G401 (cell line): ENCODE measurements around the gene PPP1R37. TPM values are rescaled to one million over a fixed set of nuclear protein-coding genes. Genes with fewer than 3 reads are reported as not detected.

Source experiments
- DNase-seq: peaks from one replicate; pipeline ENCODE4 v3.0.0-alpha.2; 2015; ENCODE audit warnings: low spot score
- in situ Hi-C: cut with HindIII; loops from 2 replicates; pipeline ENCODE4 v1.10.0; 2016; ENCODE audit warnings: low sequenced_read_pairs, mixed read lengths
- total RNA-seq: library from RNA; depleted of rRNA; stranded (reverse); fragments of >200 nt; shearing (Covaris generic); gene quantifications from 2 replicates; pipeline ENCODE4 v1.2.3, GENCODE V29; 2014

PPP1R37 gene
- total RNA-seq, 1 experiment from 2014 or later, result 42.6 TPM

DNA sequence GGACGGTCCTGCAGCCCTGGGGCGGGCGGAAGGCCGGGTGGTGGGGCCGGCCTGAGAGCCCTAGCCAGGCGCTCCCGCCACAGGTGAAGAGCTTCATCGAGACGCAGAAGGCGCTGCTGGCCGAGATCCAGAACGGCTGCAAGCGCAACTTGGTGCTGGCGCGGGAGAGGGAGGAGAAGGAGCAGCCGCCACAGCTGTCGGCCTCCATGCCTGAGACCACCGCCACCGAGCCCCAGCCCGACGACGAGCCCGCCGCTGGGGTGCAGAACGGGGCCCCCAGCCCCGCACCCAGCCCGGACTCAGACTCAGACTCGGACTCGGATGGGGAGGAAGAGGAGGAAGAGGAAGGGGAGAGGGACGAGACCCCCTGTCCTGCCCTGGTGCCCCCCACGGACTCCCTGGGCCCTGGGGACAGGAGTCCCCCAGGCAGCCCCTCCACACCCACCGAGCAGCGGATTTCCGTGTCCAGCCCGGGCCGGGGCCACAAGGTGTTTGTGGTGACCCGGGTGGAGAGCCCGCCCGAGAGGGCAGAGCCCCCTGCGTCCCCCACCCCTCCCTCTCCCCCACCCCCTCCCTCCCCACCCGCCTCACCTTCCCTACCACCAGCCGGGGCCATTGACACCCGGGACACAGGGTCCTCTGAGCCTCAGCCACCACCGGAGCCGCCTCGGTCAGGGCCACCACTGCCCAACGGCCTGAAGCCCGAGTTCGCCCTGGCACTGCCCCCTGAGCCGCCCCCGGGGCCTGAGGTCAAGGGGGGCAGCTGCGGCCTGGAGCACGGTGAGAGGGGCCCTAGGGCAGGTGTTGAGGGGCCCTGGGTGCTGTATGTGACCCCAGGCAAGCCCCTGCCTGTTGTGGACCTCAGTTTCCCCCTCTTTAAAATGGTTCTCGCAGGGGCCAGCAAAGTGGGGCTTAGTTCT lies 52.6 kb downstream of the PPP1R37 start:
- no peak for DNase-seq
- in situ Hi-C loops, result no loop called here

DNA sequence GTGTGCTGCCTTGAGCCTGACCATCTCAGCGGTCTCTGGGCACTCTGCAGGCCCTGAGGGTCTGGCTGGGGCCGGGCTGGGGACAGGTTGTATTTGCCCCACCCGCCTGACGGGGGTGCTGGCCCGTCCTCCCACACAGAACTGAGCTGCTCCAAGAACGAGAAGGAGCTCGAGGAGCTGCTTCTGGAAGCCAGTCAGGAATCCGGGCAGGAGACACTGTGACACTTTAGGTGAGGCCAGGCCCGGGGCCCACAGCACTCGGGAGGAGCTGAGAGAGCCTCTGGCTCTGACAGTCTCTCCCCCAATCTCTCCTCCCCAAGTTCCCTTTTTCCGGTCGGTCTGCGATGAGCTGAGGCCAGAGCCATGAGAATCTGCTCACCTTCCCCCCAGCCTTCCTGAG lies 53.3 kb downstream of the PPP1R37 start:
- in situ Hi-C loops, result no loop called here
- no peak for DNase-seq

DNA sequence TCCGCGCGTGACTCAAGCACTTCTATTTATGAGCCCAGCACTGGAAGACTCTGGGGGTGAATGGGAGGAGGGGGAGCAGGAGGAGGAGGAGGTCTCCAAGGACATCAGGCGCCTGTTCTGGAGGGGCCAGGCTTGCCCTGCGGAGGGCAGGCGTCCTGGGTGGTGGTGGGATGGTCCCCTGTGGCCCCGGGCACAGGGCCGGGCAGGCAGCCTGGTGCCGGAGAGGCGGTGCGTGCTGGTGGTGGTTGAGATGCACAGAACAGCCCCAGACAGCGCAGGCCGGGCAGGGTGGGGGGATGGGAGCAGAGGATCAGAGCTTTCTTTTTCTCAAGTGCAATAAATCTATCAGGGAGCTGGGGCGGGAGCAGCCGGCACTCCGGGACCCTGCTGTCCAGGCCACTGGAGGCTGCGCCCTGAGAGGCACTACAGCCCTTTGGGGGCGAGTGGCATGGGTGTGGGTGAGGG lies 53.8 kb downstream of the PPP1R37 start:
- no peak for DNase-seq
- in situ Hi-C loops, result no loop called here

DNA sequence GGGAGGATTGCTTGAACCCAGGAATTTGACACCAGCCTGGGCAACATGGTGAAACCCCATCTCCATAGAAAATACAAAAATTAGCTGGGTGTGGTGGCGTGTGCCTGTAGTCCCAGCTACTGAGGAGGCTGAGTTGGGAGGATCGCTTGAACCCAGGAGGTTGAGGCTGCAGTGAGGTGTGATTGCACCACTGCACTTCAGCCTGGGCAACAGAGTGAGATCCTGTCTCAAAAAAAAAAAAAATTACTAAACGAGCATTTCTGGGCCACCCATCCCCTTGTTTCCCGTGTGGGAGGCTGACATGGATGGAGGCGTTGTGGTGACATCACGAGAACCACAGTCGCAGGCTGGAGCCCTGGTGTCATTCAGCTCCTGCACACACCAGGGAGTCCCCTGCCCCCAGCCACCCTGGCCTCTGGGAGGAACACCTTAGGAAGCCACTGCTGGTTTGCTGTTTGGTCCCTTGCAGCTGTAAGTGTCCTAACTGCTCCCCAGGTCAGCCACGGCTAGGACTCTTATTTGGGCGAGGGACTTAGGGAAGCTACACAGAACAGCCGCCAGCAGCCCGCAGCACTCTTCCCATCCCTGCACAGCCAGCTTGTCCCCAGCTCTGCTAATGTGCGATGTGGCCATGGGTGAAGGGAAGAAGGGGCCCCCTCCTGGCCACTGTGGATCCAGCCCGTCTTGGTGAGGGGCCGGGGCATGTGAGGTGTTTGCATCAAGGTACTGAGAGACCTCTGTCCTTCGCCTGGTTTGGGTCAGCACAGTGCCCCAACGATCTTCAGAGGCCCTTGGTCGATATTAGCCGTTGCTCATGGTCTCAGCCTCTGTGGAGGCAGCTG lies 55.1 kb downstream of the PPP1R37 start:
- no peak for DNase-seq
- in situ Hi-C loops, result no loop called here

DNA sequence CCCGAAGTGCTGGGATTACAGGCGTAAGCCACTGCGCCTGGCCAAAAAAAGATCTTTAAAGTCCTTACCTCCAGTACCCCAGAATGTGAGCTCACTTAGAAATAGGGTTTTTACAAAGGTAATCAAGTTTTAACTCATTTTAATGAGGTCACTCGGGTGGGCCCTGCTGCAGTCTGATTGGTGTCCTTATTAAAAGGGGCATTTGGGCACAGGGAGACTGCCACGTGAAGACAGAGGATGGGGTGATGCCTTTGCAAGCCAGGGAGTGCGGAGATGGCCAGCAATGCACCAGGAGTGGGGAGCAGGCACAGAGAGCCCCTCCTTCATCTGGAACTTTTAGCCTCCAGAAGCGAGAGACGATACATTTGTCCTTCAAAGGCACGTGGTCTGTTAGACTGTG lies 56.1 kb downstream of the PPP1R37 start:
- no peak for DNase-seq
- in situ Hi-C loops, result no loop called here

DNA sequence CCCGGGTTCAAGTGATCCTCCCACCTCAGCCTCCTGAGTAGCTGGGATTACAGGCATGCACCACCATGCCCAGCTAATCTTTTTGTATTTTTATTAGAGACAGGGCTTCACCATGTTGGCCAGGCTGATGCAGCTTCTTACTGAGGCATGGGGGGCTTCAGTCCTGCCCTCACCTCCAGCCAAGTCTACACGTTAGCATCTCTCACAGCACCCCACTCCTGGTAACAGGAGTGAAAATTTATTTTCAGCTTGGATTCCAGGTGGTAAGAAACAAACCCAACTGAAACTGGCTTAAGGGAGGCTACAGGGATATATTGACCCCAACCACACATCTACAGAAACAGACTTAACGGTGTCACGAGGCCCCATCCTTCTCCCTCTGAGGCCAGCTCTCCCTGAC lies 57.2 kb downstream of the PPP1R37 start:
- no peak for DNase-seq
- in situ Hi-C loops, result no loop called here

DNA sequence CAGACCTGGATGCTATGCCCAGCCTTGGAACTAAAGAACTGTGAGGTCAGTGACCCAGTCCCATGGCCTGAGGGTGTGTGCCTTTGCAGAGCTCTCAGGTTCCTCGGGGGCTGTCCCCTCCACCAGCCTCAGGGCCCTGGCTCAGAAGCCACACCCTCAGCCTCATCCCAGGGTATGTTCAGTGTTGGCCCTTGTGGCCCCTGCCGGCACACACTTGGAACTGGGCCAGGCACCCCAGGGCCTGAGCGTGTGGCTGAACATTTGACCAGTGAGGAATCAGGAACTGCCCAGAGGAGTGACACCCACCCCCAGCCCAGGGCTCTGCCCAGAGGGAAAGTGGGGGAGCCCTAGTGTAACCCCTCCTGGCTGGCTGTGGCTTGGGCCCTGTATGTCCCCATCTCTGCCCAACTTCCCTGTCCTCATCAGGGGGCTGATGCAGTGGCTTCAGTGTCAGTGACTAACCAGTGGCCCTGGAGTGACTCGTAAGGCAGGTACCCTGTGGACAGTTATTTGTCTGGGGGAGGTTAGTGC lies 57.8 kb downstream of the PPP1R37 start:
- DNase-seq, result no peak

DNA sequence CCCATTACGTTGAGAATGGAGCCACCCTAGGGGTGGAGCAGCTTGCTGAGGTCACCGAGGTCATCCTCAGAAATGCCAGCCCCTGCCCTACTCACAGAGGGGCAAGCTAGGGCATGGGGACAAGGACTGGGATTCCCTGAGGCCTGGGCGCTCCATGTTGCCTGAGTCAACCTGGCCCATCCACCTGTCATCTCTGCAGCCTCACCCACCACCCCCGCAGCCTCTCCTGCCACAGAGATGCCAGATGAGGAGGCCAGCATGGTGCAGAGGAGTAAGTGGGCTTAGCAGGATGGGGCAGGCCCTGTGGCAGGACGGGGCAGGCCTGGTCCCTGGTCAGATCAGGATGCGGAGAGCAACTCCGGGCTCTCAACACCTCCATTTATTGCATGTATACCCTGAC lies 58.3 kb downstream of the PPP1R37 start:
- no peak for DNase-seq
- in situ Hi-C loops, result no loop called here

More for the DNA sequence above, 57.8 kb downstream of the PPP1R37 start:
- in situ Hi-C loops, result no loop called here

DNA sequence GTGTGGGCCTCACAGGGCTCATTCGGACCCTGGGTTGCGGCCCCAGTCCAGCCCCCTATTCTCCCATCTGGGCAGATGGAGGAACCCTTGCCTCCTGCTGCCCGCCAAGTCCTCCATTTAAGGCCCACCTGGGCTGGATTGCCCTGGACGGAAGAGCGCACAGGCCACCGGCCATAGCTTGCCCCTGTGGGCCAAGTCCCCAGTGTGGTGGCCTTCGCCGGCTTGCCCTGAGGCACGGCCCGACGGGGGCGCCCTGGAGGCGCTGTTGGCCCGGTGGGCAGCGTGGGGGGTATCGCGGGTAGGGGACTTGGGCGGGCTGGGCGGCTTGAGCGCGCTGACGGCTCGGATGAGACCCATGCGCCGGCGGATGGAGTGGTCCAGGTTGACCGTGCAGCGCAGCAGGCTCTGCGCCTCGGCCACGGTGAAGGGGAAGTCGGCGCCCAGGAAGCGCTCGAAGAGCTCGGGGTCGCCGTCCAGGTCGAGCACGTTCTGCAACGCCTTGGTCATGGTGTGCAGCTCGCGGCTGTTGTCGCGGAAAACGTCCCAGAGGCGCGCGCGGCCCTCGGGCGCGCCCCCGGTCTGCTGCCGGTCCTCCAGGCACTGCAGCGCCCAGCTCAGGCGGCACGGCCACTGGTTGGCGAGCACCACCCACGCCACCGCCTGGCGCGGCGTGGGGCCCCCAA lies 59.0 kb downstream of the PPP1R37 start:
- in situ Hi-C loops, result no loop called here
- DNase-seq, result no peak

DNA sequence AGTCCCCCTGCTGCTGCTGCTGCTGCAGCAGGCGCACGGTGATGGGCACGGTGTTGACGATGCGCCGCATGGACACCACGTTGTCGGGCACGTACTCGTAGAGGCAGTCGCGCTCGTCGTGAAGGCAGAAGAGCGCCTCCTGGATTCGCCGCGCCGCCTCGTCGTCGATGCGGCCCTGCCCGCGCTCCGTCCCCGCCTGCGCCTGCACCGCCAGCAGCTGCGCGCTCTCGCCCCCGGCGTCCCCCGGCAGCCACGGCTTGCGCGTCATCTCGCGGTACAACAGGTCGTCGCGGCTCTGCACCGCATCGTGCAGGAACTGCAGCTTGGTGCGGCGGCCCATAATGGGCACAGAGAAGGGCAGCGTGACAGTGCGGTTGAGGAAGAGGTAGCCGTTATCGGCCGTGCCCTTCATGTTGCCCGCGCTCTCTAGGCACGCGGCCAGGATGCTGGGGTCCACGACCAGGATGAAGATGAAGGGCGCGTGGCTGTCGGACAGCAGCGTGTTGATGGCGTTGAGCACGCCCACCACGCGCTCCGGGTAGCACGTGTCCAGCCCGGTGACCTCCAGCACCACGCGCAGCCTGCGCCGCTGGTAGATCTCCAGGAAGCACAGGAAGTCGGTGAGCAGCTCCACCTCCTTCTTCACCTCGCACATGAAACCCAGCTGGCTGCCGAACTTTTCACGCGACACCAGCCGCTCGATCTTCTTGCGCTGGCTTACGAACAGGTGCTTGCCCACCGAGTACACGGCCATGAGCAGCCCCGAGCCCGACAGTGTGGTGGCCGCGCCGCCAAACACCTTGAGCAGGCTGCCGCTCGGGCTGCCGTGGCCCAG lies 59.7 kb downstream of the PPP1R37 start:
- in situ Hi-C loops, result no loop called here
- peak; percentile 28 for DNase-seq

DNA sequence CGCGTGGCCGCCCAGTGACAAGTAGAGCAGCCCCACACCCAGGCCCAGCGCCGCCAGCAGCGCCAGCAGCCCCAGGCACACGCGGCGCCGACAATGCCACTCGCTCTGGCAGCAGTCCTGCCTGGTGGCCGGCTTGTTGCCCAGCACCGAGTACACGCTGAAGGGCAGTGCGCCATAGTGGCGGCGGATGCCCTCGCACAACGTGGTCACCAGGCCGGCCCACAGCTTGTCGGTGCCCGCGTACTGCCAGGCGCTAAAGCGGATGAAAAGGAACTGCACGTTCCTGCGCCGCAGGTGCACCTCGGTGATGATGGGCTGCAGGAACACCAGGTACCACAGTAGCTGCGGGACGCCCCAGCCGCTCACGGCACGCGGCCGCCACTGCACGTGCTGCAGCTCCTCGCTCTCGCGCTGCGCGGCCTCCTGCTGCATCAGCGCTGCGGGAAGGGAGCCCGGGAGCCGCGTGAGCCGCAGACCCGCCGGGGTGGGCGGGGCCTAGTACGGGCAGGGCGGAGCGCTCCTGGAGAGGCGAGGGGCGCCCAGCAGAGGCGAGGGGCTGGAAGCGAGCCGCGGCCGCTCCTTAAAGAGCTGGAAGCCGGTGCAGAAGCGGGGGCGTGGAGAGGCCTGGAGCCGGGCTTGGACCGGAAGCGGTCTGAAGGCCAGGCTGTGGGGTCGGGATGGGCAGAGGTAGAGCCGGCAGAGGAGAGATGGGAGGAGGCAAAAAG lies 60.5 kb downstream of the PPP1R37 start:
- in situ Hi-C loops, result no loop called here
- DNase-seq, result peak; percentile 45

DNA sequence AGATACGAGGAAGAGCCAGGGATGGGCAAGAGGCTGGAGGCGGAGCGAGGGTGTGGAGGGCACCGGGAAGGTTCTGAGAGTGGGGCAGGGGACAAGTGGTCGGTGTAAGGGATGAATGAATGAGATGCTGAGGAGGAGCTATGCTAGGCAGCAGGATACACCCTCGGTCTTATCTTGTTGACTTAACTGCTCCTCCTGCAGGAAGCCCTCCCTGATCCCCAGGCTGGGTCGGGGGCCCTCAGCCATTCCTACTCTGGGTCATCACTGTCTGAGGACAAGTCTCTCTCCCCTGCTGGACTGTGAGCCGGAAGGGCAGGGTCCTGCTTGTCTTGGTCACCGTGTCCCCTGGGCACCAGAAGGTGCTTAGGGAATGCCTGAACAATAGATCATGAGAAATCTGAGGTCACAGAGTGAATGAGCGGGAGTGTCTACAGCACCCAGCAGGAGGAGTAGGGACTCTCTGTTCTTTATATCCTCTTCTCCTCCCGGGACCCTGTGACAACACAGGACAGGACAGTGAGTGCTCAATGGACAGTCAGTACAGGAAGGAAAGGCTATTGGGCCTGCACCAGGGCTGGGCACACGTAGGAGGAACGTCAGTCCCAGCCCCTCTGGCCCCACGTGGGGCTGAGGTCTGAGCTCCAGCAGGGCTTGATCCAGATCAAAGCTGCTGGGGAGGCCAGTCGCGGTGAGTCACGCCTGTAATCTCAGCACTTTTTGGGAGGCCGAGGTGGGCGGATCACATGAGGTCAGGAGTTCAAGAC lies 61.3 kb downstream of the PPP1R37 start:
- in situ Hi-C loops, result no loop called here
- DNase-seq, result no peak

DNA sequence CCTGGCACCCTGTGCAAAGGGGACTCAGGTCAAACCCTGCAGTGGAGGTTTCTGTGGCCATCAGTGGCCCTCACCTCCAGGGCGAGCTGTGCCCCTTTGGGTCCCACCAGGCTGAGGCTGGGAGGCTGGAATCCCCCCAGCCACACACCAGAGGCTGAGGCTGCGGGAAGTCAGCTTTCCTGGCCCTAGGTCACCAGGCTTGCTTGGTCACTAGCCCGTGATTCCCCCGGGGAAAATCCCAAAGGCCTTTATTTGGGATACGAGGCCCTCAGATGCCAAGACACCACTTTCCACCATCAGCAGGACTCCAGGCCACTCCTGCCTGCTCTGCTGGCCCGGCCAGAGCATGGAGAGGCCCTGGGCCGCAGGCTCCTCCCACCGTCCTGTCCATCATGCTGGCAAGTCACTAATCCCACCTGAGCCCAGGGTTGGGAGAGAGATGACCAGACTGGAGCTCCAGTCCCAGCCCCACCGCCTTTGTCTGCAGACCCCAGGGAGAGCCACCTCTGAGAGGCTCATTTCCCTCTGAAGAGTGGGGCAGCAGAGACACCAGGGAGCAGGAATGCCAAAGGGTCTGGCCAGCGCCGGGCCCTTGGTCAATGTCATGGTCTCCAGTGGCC lies 63.1 kb downstream of the PPP1R37 start:
- no peak for DNase-seq
- in situ Hi-C loops, result no loop called here

DNA sequence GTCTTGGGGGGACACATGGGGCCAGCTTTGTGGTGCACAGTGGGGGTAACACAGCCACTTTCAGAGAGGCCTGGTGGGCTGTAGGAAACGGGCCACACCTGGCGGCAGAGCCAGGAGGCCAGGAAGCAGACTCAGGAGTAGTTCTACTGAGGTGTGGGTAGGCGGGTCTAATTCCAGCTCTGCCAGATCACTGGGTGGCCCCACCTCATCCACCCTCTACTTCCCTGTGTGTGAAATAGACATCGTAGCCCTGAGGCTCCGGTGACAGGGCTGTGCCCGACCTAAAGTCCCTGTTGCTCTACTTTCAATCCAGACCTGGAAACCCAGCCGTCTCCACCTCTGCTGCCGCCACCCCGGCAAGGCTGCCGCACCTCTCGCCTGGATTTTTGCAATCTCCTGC lies 63.8 kb downstream of the PPP1R37 start:
- in situ Hi-C loops, result no loop called here
- DNase-seq, result no peak

DNA sequence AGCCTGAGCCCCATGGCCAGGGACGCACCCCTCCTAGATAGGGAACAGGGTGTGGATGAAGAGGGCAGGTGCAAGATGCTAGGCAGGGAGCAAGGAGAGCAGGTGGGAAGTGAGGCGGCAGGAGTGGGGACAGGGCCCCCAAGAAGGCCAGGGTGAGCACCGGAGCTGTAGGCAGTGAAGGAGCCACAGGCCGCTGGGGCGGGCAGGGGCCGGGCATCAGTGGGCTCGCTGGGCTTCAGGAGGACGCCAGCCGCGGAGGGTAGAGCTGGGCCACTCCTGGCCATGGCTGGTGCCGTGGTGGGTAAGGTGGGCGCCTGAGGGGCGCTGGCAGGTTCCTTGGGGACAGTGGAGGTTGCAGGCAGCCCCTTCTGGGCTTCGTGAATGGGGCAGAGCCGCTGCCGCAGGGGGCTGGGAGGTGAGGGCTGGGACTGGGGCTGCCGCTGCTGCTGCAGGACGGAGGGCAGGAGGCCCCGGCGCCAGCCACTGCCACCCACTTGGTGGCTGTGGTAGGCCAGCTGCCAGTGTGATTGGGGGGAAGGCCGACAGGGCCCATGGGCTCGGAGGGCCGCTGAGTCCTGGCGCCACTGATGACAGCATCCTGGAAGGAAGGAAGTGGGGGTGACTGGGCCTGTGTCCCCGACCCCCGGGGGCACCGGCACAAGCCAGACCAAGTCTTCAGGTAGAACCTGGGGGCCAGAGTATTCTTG lies 65.7 kb downstream of the PPP1R37 start:
- in situ Hi-C loops, result no loop called here
- no peak for DNase-seq

DNA sequence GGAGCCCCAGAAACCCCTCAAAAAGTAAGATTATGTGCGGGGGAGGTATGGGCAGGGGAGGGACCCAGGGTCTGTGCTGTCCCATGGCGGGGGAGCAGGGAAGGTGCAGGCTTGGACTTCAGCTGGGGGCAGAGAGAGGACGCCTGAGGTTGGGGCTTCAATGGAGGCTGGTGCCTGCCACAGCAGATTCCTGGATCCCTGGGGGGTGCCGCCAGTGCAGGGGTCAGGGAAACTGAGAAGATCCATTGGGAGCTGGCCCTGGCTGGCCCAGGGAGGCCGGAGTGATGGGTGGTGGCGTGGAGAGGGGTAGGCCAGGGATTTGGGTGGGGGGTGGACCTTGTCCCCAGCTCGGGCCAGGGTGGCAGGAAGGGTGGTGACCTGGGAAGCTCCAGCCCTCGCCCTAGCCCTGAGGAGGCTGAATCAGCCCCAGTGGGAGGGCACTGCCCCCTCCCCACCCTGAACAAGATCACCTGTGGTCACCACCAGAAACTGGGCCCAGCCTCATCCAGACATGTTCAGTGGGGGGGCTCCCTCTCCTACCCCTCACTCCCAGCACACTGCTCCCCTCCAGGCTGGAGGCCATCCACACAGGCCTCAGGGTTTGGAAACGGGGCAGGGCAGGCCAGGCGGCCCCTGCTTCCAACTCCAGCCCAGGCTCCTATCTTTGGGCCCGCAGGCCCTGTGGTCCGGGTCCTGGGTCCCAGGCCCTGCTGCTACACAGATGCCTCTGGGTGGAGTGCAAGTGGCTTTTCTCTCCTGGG lies 66.4 kb downstream of the PPP1R37 start:
- in situ Hi-C loops, result no loop called here
- DNase-seq, result no peak
